HG02678 (cell line): ENCODE measurements around the gene ID1.
A peak's percentile ranks its signal among the peaks of the same experiment; 100 is the strongest.
"Not testable (repeated sequence)": the region's sequence is repeated elsewhere in the genome, so short reads cannot be mapped to it uniquely, and the experiment has no call there.

Source experiments
- ATAC-seq: cut with Tn5 transposase; IDR thresholded peaks from one replicate; pipeline ENCODE4 v1.9.1; 2021; ENCODE audit warnings: mild to moderate bottlenecking, moderate library complexity; ENCODE audit not compliant: unreplicated experiment

The ID1 gene

GRCh38 chr20:31572701-31573554, 32.2 kb upstream of the ID1 start:
- ATAC-seq = peak; percentile 86

GRCh38 chr20:31573555-31574321, 31.4 kb upstream of the ID1 start:
- ATAC-seq = peak; percentile 13

GRCh38 chr20:31574986-31575385, 30.1 kb upstream of the ID1 start:
- ATAC-seq = not testable (repeated sequence)

GRCh38 chr20:31576751-31577150, 28.3 kb upstream of the ID1 start:
- ATAC-seq = no peak

- ATAC-seq = no peak
Measured at GRCh38 chr20:31577194-31577593, 27.9 kb upstream of the ID1 start.

- ATAC-seq = no peak
Measured at GRCh38 chr20:31578448-31579138, 26.5 kb upstream of the ID1 start.

- ATAC-seq = no peak
Measured at GRCh38 chr20:31579245-31579644, 25.8 kb upstream of the ID1 start.

GRCh38 chr20:31579941-31580651, 25.0 kb upstream of the ID1 start:
- ATAC-seq = not testable (repeated sequence)

GRCh38 chr20:31580706-31581105, 24.4 kb upstream of the ID1 start:
- no peak for ATAC-seq

- ATAC-seq = no peak
Measured at GRCh38 chr20:31581391-31581790, 23.7 kb upstream of the ID1 start.

- no peak for ATAC-seq
Measured at GRCh38 chr20:31587545-31588389, 17.3 kb upstream of the ID1 start.

- ATAC-seq = no peak
Measured at GRCh38 chr20:31590717-31591225, 14.3 kb upstream of the ID1 start.

GRCh38 chr20:31593221-31594001, 11.7 kb upstream of the ID1 start:
- ATAC-seq = no peak

- ATAC-seq = no peak
Measured at GRCh38 chr20:31594002-31594557, 11.0 kb upstream of the ID1 start.

GRCh38 chr20:31594558-31595379, 10.3 kb upstream of the ID1 start:
- ATAC-seq = no peak

GRCh38 chr20:31595380-31595653, 9.8 kb upstream of the ID1 start:
- ATAC-seq = no peak

GRCh38 chr20:31595654-31596411, 9.3 kb upstream of the ID1 start:
- no peak for ATAC-seq

- not testable (repeated sequence) for ATAC-seq
Measured at GRCh38 chr20:31596412-31596715, 8.7 kb upstream of the ID1 start.
